Endothelial cell of hepatic sinusoid (primary cell): ENCODE results near the gene CCDC28A.

ENCODE experiments used
- in situ Hi-C: cut with HindIII; loops from 2 replicates; pipeline ENCODE4 v1.10.0; 2017; ENCODE audit warnings: low sequenced_read_pairs

Gene CCDC28A

DNA sequence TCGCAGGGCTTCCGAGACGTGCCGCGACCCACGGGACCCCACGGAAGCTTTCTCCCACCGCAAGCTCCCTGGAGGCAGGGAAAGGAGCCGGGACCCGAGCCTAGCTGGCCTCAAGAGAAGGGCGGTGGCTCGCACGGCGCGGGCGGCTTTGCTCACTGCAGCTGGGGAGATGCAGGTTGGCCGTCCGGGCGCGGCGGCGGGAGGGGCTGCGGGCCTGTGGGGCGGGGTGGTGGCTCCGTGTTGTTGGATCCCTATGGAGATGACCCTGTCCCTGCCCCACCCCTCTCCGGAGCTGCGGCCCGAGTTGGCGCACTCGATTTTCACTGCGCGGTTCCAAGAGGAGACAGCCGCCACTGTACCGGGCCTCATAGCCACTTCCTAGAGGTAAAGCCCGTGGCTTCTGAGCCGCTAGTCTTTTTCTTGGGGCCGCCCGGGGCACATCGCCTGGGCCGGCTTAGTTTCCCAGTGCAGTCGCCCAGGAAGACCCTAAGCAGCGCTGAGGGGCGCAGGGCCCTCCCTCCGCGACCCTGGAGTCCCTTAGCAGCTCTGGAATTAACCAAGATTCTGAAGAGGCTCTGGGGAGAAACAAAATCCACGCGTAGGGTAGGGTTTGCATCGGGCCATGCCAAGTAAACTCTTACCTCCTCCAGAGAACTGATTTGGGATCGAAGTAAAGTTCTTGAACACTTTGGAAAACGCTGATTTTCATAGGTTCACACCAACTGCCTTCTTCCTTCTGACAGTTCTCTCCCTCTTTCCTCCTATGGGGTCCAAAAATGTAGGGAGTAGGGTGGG, 22.4 kb downstream of the CCDC28A start, which contains the start of gene ECT2L:
ECT2L (plus strand) TSS at position 279 of the 795 bp plus-strand sequence. CDS start 17,188 bp downstream, outside the sequence.
- in situ Hi-C loops: no loop called here

DNA sequence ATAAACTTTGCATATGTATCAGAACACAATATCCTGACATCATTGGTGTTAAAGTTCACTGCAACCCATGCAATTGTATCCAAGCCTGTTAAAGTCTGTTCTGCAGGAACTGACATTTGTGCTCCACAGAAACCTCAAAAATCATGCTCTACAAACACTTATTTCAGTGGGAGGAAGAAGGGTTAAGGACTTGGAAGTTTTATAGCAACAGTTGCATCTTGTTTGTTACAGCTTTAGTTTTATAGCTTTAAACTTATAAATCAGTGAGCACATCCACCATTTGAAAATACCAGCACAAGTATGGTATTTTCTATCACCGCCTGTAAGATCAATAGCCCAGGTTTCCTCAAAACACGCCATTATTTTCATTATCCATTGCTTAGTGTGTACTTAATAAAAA, 23.2 kb downstream of the CCDC28A start:
- in situ Hi-C loops: no loop called here

DNA sequence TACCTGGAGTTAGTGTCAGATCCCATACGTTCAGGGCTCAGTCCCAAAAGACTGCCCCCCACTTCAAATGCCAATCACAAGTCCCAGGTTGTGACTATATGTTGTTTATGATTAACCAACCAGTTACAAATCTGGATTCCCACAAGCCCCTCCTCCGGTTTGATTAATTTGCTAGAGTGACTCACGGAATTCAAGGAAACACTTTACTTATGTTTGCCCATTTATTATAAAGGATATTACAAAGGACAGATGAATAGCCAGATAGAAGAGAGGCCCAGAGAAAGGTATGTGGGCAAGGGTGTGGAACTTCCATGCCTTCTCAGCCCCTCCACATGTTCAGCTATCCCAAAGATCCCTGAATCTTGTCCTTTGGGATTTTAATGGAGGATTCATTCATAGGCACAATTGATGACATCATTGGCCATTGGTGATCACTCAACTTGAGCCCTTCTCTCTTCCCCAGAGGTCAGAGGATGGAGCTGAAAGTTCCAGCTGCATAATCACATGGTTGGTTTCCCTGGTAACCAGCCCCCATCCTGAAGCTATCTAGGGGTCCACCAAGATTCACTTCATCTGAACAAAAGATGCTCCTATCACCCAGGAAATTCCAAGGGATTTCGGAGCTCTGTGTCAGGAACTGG, 24.4 kb downstream of the CCDC28A start:
- in situ Hi-C loops: no loop called here

DNA sequence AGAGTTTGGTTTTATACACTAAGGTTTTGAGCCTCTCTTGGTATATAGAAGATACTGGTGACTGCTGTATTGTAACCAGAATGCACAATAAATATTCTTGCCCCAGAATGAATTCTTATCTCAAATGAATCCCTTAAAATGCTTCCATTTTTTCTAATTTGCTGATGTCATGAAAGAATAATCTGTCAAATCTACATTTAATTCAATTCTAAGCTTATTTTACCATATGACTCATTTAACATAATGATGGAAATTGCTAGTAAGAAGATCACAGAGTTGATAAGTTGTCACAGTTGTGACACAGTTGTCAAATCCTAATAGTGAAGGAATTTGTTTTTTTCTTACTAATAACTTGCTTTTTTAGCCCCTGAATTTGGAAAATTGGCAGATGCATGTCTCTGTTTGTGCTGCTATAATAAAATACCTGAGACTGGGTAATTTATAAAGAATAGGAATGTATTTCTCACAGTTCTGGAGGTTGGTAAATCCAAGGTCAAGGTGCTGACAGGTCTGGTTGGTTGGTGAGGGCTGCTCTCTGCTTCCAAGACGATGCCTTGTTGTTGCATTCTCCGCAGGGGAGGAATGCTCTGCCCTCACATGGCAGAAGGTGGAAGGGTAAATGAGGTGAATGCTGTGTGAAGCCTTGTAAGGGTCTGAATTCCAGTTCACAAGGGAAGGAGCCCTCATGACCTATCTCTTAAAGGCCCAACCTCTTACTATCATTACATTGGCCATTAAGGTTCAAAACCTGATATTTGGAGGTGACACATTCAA, 27.0 kb downstream of the CCDC28A start:
- in situ Hi-C loops: loop anchor here (25.0 kb wide), 1 partner anchor 212 kb away; no protein-coding TSS in a partner anchor

DNA sequence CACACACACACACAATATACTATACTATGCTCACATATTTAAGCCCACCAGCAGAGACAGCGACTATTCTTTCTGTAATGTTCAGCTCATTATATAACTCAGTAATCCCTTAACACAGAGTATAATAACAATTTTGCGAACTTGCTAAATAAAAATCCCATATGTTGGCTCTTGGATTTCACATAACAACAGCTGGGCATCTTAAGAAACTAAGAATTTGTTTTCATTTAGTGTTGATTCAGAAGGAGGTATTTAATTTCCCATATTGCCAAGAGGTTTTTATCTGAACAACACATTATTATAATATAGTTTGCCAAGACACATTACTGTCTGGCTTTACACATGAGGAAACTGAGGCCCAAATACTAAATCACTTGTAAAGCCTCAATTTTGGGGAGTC, 29.8 kb downstream of the CCDC28A start:
- in situ Hi-C loops: loop anchor here (25.0 kb wide), 1 partner anchor 209 kb away; no protein-coding TSS in a partner anchor

DNA sequence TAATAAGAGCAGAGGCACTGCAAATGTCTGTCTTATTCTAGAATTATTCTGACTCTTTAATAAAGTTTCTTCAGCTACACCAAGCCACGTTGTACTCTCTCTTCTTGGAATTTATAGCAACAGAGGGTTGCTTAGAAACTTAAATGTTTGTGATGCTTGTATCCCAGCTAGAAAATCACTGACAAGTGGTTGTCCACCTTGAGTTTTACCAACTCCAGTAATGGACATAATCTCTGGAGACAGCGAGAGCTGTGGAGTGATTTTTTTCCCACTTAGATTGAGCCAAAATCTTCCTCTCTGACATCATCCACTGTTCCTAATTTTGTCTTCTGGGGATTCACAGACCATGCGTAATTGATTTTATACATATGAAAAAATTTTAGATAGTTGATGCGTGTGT, 30.3 kb downstream of the CCDC28A start:
- in situ Hi-C loops: loop anchor here (25.0 kb wide), 1 partner anchor 208 kb away; no protein-coding TSS in a partner anchor

DNA sequence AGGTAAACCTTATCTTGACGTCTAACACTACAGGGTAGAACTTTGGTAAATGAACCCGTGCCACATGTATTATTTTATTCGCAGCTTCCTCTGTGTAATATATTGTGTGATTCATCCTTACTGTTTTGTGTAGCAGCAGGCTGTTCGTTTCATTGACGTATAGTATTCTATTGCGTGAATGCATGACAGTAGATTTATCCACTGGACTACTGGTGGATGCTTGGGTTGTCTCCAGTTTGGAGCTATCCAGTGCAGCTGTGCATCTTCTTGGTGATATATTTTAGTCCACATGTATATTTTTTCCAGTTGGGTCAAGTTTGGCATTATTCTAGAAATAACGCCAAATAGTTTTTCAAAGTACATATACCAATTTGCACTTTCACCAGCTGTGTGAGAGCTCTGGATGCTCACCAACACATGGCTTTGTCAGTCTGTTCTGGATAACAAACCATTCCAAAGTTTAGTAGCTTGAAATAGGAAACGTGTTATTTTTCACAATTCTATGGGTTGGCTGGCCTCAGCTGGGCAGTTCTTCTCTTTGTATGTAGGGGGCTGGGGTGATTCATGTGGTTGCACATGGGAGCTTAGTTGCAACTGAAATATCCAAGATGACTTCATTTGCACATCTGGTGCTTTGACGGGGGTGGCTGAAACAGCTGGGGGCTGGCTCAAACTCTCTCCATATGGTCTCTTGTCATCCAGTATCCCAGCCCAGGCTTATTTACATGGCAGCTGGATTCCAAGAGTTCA, 31.6 kb downstream of the CCDC28A start:
- in situ Hi-C loops: loop anchor here (25.0 kb wide), 1 partner anchor 207 kb away; no protein-coding TSS in a partner anchor

DNA sequence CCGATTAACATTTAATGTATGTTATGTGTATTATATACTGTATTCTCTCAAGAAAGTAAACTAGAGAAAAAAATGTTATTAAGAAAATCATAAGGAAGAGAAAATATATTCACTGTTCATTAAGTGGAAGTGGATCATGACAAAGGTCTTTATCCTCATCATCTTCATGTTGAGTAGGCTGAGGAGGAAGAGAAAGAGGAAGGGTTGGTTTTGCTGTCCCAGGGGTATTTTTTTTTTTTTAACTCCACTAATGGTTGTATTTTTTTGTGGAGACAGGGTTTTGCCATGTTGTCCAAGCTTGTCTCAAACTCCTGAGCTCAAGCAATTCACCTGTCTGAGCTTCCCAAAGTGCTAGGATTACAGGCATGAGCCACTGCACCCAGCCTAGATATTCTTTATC, 33.3 kb downstream of the CCDC28A start:
- in situ Hi-C loops: loop anchor here (25.0 kb wide), 1 partner anchor 205 kb away; no protein-coding TSS in a partner anchor

DNA sequence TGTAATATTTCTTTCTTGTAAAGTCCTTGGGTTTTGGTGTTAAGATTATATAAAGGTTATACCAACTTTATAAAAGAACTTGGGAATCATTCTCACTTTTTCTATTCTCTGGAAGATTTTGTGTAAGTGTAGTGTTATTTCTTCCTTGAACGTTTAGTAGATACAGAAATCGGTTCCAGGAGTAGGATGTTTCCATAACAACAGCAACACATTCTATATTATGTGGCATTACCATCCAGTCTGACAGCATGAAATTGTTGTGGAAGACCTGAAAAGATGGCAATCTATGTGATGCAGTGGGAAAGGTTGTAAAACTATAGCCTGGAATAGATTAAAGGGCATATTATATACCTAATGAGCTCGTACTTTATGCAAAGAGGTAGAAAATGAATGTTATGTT, 36.1 kb downstream of the CCDC28A start:
- in situ Hi-C loops: loop anchor here (25.0 kb wide), 1 partner anchor 203 kb away; no protein-coding TSS in a partner anchor

DNA sequence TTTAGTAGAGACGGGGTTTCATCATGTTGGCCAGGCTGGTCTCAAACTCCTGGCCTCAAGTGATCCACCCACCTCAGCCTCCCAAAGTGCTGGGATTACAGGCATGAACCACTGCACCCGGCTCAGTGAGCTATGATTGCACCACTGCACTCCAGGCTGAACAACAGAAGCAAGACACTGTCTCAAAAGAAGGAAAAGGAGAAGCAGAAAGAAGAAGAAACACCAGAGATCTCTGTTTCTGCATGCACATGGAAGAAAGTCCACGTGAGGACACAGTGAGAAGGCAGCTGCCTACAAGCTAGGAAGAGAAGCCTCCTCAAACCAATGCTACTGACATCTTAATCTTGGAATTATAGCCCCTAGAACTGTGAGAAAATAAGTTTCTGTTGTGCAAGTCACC, 38.3 kb downstream of the CCDC28A start:
- in situ Hi-C loops: loop anchor here (25.0 kb wide), 1 partner anchor 200 kb away; no protein-coding TSS in a partner anchor

DNA sequence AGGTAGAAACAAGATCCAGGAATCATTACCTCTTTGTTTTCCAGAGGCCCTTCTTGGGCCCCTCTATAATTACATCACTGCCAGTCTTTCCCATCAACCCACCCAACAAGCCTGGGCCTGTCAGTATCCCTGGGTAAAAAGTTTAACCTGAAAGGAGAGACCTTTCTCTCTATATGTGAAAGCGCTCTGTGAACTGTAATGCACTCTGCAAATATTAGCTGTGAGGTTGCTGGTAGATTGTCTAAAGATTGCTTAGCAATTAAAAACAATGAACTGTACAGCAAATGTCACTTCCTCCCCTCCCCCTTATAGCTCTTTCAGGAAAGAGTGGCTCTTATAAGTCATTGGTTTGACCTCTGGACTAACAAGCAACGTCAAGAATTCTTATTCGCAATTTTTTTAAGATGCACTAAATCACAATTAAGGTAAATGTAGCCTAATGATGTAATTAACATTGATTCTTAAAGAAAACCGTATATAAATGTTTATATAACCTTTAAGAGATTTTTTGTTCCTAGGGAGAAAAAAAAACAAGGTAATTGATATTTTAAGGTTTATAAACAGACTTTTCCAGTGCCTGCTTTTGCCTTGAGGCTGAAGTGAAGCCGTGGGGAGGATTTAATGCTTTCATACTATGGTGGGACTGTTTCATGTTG, 40.7 kb downstream of the CCDC28A start:
- in situ Hi-C loops: loop anchor here (25.0 kb wide), 1 partner anchor 198 kb away; no protein-coding TSS in a partner anchor

DNA sequence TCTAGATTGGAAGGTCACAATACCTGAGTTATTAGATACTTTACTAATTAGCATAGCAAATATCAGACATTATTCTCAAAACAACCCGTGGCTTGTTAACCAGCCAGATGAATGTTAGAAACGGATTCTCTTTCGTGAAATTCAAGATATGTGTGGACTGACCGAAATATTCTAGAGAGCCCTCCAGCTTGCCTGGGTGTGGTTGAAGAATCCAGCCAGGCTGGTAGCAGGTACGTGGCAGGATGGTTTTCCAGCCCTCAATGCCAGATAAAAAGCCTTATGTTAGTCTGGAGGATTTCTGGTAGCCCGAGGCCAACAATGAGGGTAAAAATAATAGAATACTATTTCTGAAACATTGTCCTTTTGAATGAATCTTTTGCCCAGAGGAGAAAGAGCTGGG, 41.7 kb downstream of the CCDC28A start:
- in situ Hi-C loops: loop anchor here (25.0 kb wide), 1 partner anchor 197 kb away; no protein-coding TSS in a partner anchor

DNA sequence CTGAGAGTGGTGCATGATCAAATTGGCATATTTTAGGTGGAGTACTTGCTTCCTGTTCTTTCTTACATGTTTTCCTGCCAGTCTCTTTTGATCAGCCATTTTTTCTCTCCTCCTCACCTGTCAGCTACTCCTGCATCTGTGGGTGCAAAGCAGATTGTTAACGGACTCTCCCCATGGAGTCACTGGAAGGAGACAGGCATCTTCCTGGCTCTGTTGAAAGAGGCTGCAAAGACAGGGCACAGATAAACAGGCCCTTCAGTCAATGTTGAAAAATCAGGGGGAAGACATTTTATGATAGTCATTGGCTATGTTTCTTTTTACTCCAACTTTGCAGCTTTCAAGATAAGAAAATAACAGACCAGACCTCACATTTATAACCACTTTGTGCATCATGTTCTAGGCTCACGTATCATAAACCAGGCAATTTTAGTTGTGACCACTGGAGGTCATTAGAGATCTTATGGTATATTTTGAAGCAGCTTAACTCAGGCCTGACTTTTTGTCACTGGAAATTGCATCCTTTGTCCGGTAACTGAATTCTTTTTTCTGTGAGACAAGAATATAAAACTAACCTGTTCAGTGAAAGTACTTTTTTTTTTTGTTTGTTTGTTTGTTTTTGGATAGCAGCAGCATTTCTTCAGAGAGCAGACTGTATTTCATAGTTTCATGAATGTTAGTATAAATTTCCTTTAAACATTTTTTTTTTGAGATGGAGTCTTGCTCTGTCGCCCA, 42.4 kb downstream of the CCDC28A start:
- in situ Hi-C loops: loop anchor here (25.0 kb wide), 1 partner anchor 196 kb away; no protein-coding TSS in a partner anchor

DNA sequence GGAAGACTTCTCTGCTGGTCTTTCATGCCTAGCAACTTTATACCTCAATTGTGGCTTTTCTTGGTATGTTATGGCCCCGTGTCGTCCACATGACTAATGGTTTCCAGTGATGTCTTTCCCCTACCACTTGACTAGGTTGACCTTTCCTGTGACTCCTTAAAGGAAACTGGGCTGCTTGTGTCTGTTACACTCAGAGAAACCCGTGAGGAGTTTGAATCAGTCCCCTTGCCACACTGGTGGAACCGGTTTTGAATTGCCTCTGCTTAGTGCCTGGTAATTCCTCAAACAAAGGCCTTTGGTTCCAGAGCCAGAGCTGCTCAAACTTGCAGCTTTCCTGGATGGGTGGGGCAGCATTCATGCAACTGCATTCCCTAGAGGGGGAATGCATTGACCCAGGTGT, 44.2 kb downstream of the CCDC28A start:
- in situ Hi-C loops: loop anchor here (25.0 kb wide), 1 partner anchor 195 kb away; no protein-coding TSS in a partner anchor

DNA sequence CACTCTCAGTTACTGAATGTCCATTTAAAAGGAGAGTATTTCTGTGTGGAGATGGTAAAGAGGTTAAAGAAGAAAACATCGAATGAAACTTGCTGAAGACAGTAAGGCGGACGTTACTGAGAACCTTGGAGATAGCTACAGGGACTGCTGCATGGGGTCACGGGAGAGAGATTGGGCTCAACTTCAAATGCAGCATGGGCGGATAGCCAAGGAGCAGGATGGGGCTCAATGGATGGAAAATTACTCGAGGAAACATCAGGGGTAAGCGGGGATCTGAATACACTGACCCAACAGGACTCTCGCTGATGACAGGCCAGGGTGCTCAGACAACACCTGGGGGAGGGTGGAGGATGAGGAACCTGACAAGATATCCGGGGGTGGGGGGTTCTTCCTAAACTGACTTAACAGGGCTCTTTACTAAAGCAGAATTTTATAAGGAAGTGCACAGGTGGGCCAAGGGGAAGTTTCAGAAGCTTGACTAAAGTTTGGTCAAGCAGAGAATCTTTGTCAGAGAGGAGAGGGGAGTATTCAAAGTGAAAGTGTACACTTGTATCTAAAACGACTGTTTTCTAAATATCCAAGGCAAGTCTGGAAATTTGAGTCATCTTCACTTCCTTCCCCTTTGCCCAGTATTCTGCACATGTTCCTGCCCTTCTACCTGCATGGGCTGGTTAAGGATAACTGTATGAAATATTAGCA, 45.1 kb downstream of the CCDC28A start:
- in situ Hi-C loops: loop anchor here (25.0 kb wide), 1 partner anchor 194 kb away; no protein-coding TSS in a partner anchor

DNA sequence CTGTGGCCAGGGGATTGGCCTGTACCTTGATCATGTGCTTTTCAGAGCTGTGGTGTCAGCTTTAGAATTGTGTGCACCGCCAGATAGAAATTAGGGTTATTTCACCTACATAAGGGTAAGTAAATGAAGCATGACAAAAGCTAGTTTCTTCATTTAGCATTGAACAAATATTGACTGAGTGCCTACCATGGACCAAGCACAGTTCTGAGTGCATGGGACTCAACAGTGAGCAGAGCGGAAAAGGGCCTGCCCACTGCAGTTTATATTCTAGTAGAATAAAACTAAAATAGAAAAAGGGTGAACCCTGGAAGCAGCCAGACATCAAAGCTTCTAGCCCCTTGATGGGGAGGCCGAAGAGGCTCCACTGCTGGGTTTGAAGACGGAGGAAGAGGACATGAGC, 48.0 kb downstream of the CCDC28A start:
- in situ Hi-C loops: loop anchor here (25.0 kb wide), 1 partner anchor 191 kb away; no protein-coding TSS in a partner anchor

DNA sequence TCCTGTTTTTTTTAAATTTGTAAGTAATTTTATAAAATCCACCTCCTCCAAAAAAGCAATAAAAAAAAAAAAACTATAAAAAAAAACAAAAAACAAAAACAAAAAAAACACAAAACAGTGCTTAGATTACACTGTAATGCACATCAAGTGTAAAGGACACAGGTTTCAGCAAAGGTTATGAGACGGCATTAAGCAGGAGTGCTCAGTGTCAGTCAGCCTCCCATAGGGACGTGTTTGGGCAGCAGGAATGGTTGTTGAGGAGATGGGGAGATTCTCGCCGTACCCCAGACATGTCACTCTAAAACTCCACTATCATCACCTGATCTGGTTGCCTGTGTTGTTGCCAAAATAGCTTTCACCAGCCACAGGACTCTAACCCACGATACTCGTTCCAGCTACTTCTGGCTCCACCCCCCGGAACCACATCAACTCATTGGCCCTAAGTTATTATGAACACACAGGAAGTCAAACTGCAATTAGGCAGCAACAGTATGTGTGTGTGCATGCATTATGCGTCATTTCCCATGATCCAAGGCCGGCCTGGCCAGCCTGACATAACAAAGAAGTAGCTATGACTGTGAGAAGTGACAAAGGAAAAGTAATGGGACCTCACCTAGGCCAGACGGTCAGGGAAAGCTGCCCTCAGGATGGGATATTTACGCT, 51.0 kb downstream of the CCDC28A start:
- in situ Hi-C loops: loop anchor here (25.0 kb wide), 1 partner anchor 188 kb away; no protein-coding TSS in a partner anchor
